Activated T-helper 2 cell treated with anti-CD3 and anti-CD28 coated beads, Interferon-gamma antibody, Interleukin-2, Interleukin-4, amounts not matched to agents 10 μg/mL and 5 μg/mL and 100 μg/mL, durations not matched to agents 14 hours and 24 hours and 36 hours (primary cell): ENCODE results near the gene NUP54. TPM values are rescaled to one million over a fixed set of nuclear protein-coding genes. Genes with fewer than 3 reads are reported as not detected.

Source experiments
- DNase-seq: peaks from one replicate; pipeline ENCODE4 v3.0.0; 2021; ENCODE audit warnings: low spot score
- H3K27ac Mint-ChIP-seq: one replicate; pipeline ENCODE4 v1.8.0; 2021; ENCODE audit warnings: mixed read lengths
- H3K27me3 Mint-ChIP-seq: one replicate; pipeline ENCODE4 v1.8.0; 2021; ENCODE audit warnings: low read depth, mixed read lengths
- H3K36me3 Mint-ChIP-seq: one replicate; pipeline ENCODE4 v1.8.0; 2021; ENCODE audit warnings: low read depth, mixed read lengths
- H3K4me1 Mint-ChIP-seq: one replicate; pipeline ENCODE4 v1.8.0; 2021; ENCODE audit warnings: low read depth, mixed read lengths
- H3K4me3 Mint-ChIP-seq: one replicate; pipeline ENCODE4 v1.8.0; 2021; ENCODE audit warnings: low read depth, mild to moderate bottlenecking, moderate library complexity, mixed read lengths
- H3K9me3 Mint-ChIP-seq: one replicate; pipeline ENCODE4 v1.8.0; 2021; ENCODE audit warnings: mixed read lengths
- intact Hi-C: fragments of 100-400 bp; cut with micrococcal nuclease; formaldehyde crosslinking; loops from one replicate; pipeline ENCODE4 v1.15.1; 2023
- total RNA-seq: library from RNA; stranded (reverse); gene quantifications from 2 replicates; pipeline ENCODE4 v1.2.3, GENCODE V29; 2022

NUP54 gene
- total RNA-seq, 1 donor from 2014 or later: 75.6 TPM

- H3K9me3 Mint-ChIP-seq: no peaks in the 10 kb centered on the region
- H3K27me3 Mint-ChIP-seq: peaks cover 18% of the 10 kb centered on the region
- no peak overlapping the region for H3K27ac Mint-ChIP-seq
- no peak for DNase-seq
- no peaks in the 10 kb centered on the region for H3K36me3 Mint-ChIP-seq
- H3K4me1 Mint-ChIP-seq: peaks cover 5% of the 10 kb centered on the region
- intact Hi-C loops: no loop called here
- H3K4me3 Mint-ChIP-seq: no peak overlapping the region
Observed at GRCh38 chr4:76084542-76084941, 63.7 kb downstream of the NUP54 start.

DNA sequence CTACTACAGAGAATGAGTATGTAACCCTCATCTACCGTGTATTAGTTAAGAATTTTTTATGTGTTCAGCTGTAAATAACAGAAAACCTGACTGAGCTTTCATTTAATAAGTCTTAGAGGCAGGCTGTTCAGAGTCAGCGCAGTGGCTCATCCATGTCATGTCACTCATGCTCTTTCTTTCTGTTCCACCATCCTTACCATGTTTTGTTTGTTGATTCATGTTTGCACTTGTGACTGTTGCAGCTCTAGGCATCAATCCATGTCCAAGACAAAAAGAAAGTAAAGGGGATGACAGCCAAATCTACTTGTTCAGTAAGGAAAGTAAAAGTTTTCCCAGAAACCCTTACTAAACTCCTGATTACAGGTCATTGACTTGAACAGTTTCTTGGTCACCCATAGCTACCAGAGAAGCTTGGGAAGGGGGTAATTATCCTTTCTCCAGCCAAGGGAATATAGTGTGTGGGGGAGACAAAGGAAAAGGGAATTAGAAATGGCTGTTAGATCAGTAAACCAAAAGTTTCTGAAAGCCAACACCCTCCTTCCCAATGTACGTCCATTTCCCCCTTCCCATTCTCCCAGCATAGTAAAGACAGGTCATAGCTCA lies 64.7 kb downstream of the NUP54 start:
- intact Hi-C loops: no loop called here
- Mint-ChIP-seq H3K4me3 (no peak overlapping the region), H3K36me3 (no peaks in the 10 kb centered on the region)

GRCh38 chr4:76078033-76078613 lies 70.1 kb downstream of the NUP54 start:
- Mint-ChIP-seq H3K9me3 (no peaks in the 10 kb centered on the region), H3K4me1 (peaks cover 2% of the 10 kb centered on the region)

More for the DNA sequence above, 64.7 kb downstream of the NUP54 start:
- Mint-ChIP-seq H3K27ac (no peak overlapping the region), H3K4me1 (peaks cover 5% of the 10 kb centered on the region), H3K9me3 (no peaks in the 10 kb centered on the region), H3K27me3 (peaks cover 23% of the 10 kb centered on the region)
- no peak for DNase-seq

DNA sequence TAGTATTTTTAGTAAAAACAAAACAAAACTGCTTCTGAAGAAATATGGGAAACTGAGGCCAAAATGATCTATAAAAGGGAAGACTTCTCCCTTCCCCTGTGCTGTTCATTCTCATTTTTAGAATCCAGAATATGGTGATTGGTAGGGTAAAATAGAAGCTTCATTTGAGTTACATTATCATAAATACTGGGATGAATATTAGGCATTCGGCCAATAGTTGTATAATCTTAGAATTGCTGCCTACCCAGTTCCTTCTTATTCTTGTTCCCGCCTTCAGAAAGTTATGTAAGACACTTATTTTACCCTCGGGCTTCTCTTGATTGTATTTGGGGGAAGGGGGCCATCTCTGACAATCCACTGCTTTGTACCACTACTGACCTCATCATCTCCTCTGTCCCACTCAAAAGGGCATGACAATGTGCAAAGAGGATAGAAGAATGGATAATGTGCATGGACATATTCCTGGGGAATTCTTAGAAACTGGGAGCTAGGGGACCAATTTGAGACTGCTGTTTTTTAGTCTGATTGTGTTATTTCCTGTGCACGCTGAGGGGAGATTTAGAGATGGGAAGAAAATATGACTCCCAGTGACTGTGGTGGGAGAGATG lies 73.1 kb downstream of the NUP54 start:
- H3K27ac Mint-ChIP-seq: no peak overlapping the region
- peaks cover 10% of the 10 kb centered on the region for H3K27me3 Mint-ChIP-seq
- H3K9me3 Mint-ChIP-seq: no peaks in the 10 kb centered on the region
- no peak overlapping the region for H3K4me3 Mint-ChIP-seq
- H3K4me1 Mint-ChIP-seq: no peaks in the 10 kb centered on the region
- no peaks in the 10 kb centered on the region for H3K36me3 Mint-ChIP-seq
- DNase-seq: no peak
- intact Hi-C loops: no loop called here

More at GRCh38 chr4:76078033-76078613, 70.1 kb downstream of the NUP54 start:
- DNase-seq: no peak
- Mint-ChIP-seq H3K36me3 (no peaks in the 10 kb centered on the region), H3K4me3 (no peak overlapping the region), H3K27ac (no peak overlapping the region), H3K27me3 (peaks cover 13% of the 10 kb centered on the region)
- intact Hi-C loops: no loop called here

- H3K9me3 Mint-ChIP-seq: no peaks in the 10 kb centered on the region
- intact Hi-C loops: no loop called here
- H3K27me3 Mint-ChIP-seq: peaks cover 8% of the 10 kb centered on the region
- no peak for DNase-seq
- H3K4me3 Mint-ChIP-seq: no peak within 1 kb of the TSS
- no peaks in the 10 kb centered on the region for H3K4me1 Mint-ChIP-seq
- no peaks in the 10 kb centered on the region for H3K36me3 Mint-ChIP-seq
- no peak within 1 kb of the TSS for H3K27ac Mint-ChIP-seq
Observed at GRCh38 chr4:76074468-76074867, 73.7 kb downstream of the NUP54 start, which contains the start of gene ART3. Gene ART3, plus strand, starts transcription at chr4:76074709. Its CDS starts 1,181 bp downstream, at chr4:76075890.

DNA sequence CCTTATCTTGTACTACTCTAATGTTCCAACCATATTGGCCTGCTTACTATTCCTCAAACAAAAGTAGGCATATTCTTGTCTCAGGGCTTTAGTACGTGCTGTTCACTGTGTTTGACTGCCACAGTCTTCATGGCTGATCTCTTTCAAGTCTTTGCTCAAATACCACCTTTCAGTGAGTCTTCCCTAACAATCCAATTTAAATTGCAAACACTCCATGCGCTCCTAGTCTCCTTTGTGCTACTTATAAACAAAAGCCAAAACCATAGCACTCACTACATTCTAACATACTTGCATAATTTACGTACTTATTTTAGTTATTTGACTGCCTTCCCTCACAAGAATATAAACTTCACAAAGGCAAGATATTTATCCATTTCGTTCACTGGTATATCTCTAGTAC lies 75.4 kb downstream of the NUP54 start:
- H3K36me3 Mint-ChIP-seq: no peaks in the 10 kb centered on the region
- no peak overlapping the region for H3K27ac Mint-ChIP-seq
- H3K4me3 Mint-ChIP-seq: no peak overlapping the region
- no peak for DNase-seq
- H3K27me3 Mint-ChIP-seq: peaks cover 2% of the 10 kb centered on the region
- no peaks in the 10 kb centered on the region for H3K4me1 Mint-ChIP-seq
- intact Hi-C loops: no loop called here
- H3K9me3 Mint-ChIP-seq: no peaks in the 10 kb centered on the region

- peak; percentile 45 for DNase-seq
- no peak overlapping the region for H3K27ac Mint-ChIP-seq
- H3K9me3 Mint-ChIP-seq: no peaks in the 10 kb centered on the region
- H3K4me1 Mint-ChIP-seq: peaks cover 2% of the 10 kb centered on the region
- H3K27me3 Mint-ChIP-seq: no peaks in the 10 kb centered on the region
- H3K36me3 Mint-ChIP-seq: no peaks in the 10 kb centered on the region
- intact Hi-C loops: loop anchor here (1.0 to 10.0 kb wide), 3 partner anchors 72 to 1517 kb away; no protein-coding TSS in a partner anchor
- H3K4me3 Mint-ChIP-seq: no peak overlapping the region
Observed at GRCh38 chr4:76067652-76068286, 80.4 kb downstream of the NUP54 start.

- Mint-ChIP-seq H3K9me3 (no peaks in the 10 kb centered on the region), H3K27ac (no peak overlapping the region), H3K36me3 (no peaks in the 10 kb centered on the region), H3K4me1 (peaks cover 8% of the 10 kb centered on the region), H3K27me3 (no peaks in the 10 kb centered on the region), H3K4me3 (no peak overlapping the region)
- no peak for DNase-seq
- intact Hi-C loops: loop anchor here (10.0 kb wide), 2 partner anchors 152 to 1518 kb away; no protein-coding TSS in a partner anchor
Observed at GRCh38 chr4:76066546-76066945, 81.7 kb downstream of the NUP54 start.

Other genes with a start within 250 kb of the NUP54 start
- 0.11 TPM in 1 of 2 replicates, not detected in the other for gene PPEF2, start 245.9 kb downstream of the NUP54 start, total RNA-seq
- 30.8 and 33.9 TPM in 2 replicates for gene NAAA, start 207.4 kb downstream of the NUP54 start, total RNA-seq
- gene SDAD1, start 157.5 kb downstream of the NUP54 start, total RNA-seq: 51.9 and 54.6 TPM in 2 replicates
- gene CXCL9, start 140.9 kb downstream of the NUP54 start, total RNA-seq: 0.09 and 0.11 TPM in 2 replicates
- 1.3 and 1.4 TPM in 2 replicates for gene CXCL10, start 124.9 kb downstream of the NUP54 start, total RNA-seq
- not detected in 2 replicates for gene CXCL11, start 112.3 kb downstream of the NUP54 start, total RNA-seq
- gene ART3, start 73.7 kb downstream of the NUP54 start, total RNA-seq: not detected in 2 replicates
- gene SCARB2, start 65.4 kb upstream of the NUP54 start, total RNA-seq: 1.3 and 1.9 TPM in 2 replicates
- not detected in 2 replicates for gene FAM47E, start 103.3 kb upstream of the NUP54 start, total RNA-seq
- gene STBD1, start 158.3 kb upstream of the NUP54 start, total RNA-seq: 0.09 TPM in 2 replicates